ENCODE data around the gene PLEKHJ1.

DNA sequence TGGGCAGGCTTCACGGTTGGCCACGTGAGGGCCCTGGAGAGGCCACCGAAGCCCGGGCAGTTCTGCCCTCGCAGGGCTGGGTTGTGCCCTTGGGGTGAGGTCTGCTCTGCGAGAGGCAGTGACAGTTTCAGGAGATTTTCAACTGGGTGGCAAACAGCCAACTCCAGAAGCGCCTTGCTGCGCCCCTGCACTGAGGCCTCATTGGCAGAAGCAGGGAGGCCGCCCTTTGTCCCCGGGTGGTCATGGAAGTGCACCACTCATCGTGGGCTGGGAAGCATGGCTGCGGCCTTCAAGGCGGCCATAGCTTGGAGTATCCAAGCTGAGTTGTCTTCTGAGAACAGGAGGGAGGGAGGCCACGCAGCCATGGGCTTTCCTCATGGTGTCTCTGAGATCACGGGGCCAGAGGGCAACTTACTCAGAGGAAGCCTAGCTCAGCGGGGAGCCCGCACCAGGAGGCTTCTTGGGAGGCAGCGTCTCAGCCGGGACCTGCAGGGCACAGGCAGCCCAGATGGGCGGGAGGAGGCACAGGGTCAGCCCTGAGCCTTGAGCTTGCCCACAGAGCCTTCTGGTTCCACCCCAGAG lies 14.8 kb downstream of the PLEKHJ1 start:
- TF ChIP-seq, protein P1, sequence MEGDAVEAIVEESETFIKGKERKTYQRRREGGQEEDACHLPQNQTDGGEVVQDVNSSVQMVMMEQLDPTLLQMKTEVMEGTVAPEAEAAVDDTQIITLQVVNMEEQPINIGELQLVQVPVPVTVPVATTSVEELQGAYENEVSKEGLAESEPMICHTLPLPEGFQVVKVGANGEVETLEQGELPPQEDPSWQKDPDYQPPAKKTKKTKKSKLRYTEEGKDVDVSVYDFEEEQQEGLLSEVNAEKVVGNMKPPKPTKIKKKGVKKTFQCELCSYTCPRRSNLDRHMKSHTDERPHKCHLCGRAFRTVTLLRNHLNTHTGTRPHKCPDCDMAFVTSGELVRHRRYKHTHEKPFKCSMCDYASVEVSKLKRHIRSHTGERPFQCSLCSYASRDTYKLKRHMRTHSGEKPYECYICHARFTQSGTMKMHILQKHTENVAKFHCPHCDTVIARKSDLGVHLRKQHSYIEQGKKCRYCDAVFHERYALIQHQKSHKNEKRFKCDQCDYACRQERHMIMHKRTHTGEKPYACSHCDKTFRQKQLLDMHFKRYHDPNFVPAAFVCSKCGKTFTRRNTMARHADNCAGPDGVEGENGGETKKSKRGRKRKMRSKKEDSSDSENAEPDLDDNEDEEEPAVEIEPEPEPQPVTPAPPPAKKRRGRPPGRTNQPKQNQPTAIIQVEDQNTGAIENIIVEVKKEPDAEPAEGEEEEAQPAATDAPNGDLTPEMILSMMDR (IDR thresholded peaks at IDR 0.05), result no peak
- TF ChIP-seq POLR2A (IDR thresholded peaks at IDR 0.05), result no peak

Measured in right lobe of liver (tissue), 4 donors.